Measurements from ENCODE around the gene PRH1.

PRH1 gene
- total RNA-seq = 1.2 to 5.1 (median 3.5) reads per million in 4 experiments

- no peak for DNase-seq
Measured at GRCh38 chr12:10884086-10884725, at the start of gene PRH1. PRH1 (minus strand) TSS chr12:10884255; CDS start chr12:10884217, 38 bp downstream.

GRCh38 chr12:10928746-10929286 is 44.8 kb upstream of the PRH1 start, which contains the start of gene PRH2:
PRH2 (plus strand) TSS chr12:10929236; CDS start chr12:10929274, 38 bp downstream.
- DNase-seq = no peak

- DNase-seq = no peak
Measured at GRCh38 chr12:10926269-10926668, 42.2 kb upstream of the PRH1 start.

- no peak for DNase-seq
Measured at GRCh38 chr12:10919809-10920208, 35.8 kb upstream of the PRH1 start.

DNA sequence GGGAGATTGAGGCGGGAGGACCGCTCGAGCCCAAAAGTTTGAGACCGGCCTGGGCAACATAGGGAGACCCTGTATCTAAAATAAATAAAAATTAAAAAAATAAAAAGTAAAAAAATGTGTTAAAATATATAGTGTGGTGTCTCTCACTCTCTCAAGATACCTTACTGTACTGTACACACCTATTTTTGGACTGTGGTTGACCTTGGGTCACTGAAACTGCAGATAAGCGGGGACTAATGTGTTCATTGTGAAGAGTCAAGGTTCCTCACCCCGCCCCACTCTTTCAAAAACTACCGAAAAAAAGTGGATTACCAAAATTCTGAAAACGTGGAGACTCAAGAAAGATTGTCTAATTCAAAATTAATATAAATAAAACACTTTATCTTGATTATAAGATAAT is 26.3 kb upstream of the PRH1 start:
- DNase-seq = no peak

DNA sequence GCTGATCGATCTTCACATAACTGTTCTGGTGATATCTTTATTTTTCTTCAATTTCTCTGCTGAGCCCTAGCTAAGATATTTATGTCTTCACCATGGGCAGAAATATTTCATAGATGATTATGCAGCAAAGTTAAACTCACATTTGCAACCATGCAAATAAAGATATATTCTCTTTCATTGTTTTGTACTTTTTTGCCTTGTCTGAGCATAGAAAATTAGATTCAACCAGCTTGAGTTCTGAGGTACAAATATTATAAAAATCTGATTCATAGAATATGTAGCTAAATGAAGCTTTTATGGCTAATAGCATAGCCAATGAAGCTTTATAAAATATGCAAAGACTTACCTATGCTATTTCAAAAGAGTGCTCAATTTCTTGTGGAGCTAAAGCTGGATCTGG is 25.4 kb upstream of the PRH1 start, which contains the start of gene TAS2R13:
Gene TAS2R13 (minus strand): TSS at position 101 of the 400 bp plus-strand sequence. CDS start 264 bp downstream, outside the sequence.
- no peak for DNase-seq

GRCh38 chr12:10904686-10905085 is 20.6 kb upstream of the PRH1 start:
- DNase-seq = no peak

DNA sequence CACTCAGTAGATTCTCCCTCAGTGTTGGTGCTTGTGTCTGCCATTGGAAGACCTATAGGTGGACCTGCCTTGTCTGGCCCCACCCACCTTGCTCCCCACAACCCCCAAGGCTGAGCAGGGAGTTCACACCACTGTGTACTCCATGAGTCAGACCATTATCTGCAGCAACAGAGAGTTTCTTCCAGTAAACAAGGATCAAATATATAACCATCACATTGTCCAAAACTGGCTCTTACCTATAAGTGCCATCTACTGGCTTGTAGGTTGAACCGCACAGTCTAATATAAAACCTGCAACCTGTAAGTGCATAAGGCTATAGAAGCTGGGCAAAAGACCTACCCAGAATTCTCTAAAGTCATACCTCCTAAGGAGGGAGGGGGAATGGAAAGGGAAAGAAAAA is 17.4 kb upstream of the PRH1 start:
- no peak for DNase-seq

DNA sequence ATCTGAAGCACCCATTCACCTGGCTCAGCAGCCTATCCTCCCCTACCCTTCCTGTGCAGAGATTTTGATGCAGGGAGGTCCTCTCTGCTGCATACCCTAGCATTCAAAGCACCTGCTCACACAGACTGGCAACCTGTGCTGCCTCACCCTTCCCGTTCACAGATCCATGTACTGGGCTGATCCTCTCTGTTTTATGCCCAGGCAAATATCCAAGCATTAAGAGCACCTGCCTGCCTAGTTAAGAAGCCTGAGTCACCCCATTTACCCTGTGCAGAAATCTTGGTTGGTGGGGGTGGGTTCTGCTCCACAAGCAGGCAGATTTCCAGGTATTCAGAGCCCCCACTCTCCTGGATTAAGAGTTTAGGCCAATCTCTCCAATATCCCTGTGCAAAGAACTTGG is 16.9 kb upstream of the PRH1 start:
- no peak for DNase-seq

GRCh38 chr12:10900530-10900929 is 16.5 kb upstream of the PRH1 start:
- DNase-seq = no peak

GRCh38 chr12:10896854-10897253 is 12.8 kb upstream of the PRH1 start:
- DNase-seq = no peak

GRCh38 chr12:10891937-10892336 is 7.9 kb upstream of the PRH1 start:
- no peak for DNase-seq

DNA sequence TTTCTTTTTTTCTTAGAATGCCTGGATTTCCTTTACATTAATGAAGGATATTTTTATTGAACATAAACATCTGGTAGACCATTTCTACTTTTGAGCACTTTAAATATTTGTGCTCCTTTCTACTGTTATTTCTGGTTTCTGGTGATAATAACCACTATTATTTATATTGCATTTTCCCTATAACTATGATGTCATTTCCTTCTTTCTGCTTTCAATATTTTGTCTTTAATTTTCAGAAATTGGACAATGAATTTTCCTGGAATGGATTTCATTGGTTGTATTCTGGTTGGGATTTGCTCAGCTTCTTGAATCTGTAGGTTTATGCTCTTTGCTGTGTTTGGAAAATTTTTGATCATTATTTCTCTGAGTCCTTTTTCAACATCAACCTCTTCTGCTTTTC is 5.2 kb upstream of the PRH1 start:
- no peak for DNase-seq

DNA sequence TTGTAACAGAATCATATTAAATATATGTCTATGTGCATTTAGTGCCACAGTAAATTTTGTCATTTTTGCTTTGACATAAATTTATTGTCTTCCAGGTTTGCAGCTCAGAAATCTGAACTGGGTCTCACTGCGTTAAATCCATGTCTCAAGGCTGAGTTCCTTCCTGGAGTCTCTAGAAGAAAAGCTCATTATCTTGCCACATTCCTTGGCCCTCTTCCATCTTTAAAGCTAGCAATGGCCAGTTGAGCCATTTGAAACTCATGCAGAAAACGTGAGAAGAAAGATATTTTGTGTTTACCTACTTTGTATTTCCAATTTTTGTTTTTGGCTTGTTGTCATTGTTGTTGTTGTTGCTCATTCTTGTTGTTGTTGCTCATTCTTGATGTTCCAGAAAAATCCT is 10.7 kb downstream of the PRH1 start:
- no peak for DNase-seq

DNA sequence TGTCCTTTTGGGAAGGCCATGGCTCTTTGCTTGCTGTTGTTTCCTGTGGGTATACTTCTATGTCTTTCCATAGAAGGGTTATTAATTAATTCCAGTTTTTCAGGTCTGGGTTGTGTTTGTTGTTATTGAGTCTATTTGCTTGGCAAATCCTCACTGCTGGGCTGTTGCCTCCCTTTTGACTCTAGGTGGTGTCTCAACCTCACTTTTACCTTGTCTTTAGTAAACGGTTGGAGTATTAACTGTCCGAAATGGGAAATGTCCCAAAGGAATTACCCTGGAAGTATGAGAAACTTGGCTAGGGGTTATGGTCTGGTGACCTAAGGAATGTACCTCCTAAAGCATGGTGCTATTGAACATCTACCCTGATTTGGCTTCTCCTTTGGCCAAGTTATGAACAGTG is 16.7 kb downstream of the PRH1 start:
- DNase-seq = no peak

DNA sequence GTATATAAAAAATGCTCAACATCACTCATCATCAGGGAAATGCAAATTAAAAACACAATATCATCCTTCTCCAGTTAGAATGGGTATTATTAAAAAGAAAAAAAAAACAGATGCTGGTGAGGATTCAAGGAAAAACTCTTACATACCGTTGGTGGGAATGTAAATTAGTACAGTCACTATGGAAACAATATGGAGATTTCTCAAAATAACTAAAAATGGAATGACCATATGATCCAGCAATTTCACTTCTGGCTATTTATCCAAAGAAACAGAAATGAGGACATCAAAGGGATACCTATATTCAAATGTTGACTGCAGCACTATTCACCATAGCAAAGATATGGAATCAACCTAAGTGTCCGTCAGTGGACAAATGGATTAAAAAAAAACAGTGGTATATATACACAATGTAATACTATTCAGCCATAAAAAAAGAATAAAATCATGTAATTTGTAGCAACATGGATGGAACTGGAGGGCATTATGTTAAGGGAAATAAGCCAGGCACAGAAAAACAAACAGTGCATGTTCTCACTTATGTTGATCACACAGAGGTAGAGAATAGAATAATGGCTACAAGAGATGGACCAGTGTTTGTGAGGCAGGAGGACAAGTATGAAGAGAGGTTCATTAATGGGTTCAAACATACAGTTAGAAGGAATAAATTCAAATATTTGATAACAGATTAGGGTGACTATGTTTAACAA is 20.4 kb downstream of the PRH1 start:
- no peak for DNase-seq

DNA sequence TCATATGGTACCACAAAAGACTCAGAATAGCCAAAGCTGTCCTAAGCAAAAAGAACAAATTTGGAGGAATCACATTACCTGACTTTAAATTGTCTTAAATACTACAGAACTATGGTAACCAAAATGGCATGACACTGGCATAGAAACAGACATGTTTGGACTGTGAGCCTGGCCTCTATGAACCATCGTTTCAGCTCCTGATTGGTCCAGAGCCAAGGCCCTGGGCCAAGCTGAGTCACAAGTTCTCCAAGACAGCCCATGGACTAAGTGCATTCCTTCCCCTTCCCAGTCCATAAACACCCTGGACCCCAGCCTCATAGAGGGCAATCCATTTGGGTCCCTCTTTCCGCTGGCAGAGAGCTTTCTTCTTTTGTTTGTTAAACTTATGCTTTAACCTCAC is 22.7 kb downstream of the PRH1 start:
- no peak for DNase-seq

DNA sequence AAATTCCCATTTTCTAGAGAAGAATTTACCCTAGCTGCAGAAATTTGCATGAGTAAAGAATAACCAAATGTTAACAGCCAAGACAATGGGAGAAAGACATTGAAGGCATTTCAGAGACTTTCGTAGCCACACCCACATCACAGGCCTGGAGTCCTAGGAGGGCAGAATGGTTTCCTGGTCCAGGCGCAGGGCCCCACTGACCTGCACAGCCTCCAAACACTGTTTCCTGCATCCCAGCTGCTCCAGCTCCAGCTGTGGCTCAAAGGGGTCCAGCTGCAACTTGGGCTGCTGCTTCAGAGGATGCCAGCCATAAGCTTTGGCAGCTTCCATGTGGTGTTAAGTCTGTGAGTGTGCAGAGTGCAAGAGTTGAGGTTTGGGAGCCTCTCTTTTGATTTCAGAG is 28.2 kb downstream of the PRH1 start:
- no peak for DNase-seq

- no peak for DNase-seq
Measured at GRCh38 chr12:10853776-10854175, 30.3 kb downstream of the PRH1 start.

GRCh38 chr12:10851243-10851858 is 32.7 kb downstream of the PRH1 start:
- no peak for DNase-seq

DNA sequence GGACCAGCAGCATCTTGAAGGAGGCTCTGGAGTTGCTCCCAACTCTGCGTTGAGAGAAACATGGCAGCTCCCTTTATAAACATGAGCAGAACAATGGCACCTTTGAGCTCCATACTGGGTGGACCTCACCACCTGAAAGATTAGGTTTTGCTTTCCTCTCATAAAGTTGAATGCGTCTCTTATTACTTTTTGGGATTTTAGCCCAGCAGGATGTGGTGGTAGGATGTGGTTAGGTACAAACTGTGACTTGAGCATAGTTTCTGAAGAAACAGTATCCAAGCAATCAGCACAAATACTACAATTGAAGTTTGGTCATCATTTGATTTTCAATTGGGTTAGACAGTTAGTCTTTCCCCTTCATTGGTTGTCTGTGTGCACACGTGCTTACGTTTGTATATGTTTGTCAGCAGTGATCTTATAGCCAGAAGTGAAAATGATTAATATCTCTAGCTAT is 34.6 kb downstream of the PRH1 start, which contains the start of gene PRR4:
Gene PRR4 (minus strand): TSS at position 51 of the 454 bp plus-strand sequence. CDS start 38 bp downstream, at position 13.
- no peak for DNase-seq

DNA sequence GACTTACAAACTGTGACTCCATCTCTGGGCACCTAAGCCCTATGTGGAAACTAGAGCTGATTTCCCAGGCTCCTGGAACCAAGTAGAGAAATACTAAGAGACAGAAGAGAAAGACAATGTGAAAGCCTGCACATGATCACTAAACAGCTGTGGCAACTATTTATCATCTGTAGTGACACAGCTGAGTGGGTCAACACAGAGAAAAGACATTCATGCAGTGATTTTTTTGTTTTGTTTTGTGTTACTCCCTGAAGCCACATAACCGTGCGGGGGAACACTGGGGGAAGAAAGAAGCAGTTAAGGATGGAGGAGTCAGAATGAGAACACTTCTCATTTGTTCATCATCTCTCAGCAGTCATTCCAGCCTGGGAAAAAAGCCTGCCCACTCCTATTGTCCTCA is 36.3 kb downstream of the PRH1 start:
- DNase-seq = no peak

DNA sequence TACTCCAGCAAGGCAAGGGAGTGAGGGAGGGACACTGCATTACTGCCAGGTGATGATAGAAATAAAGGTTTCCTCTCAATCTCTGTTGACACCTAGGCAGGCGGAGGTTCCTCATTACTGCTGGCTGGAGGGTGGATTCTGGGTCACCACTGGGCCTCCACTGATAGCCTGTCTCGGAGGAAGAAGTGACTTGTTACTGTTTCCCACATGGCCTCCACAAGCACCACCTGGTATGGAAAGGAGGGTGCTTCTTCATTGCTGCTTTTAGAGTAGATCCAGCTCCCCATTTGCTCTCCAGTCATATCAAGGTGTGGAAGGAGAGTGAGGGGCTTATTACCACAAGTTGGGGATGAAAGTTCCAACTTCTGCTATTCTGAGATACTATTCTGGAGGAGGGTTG is 41.2 kb downstream of the PRH1 start:
- no peak for DNase-seq

Measured in effector CD8-positive, alpha-beta T cell (primary cell).